Measurements from ENCODE around the gene RNF10.

GRCh38 chr12:120563495-120563894, 29.3 kb downstream of the RNF10 start:
- TF ChIP-seq CTCF (IDR thresholded peaks at IDR 0.05 in 4 of 5, conservative IDR thresholded peaks at IDR 0.05 in 1 of 5), result no peak
- TF ChIP-seq POLR2A (IDR thresholded peaks at IDR 0.05), result no peak

All from gastrocnemius medialis (tissue), 4 donors.